Spinal cord (tissue), 10 donors: ENCODE data around the gene SUN2. TPM values are rescaled to one million over a fixed set of nuclear protein-coding genes. Genes with fewer than 3 reads are reported as not detected.

Experiments
- DNase-seq, 6 donors: peaks; one replicate each; pipeline versions ENCODE4 v3.0.0 to v3.0.0-alpha.2; 2013 to 2015; ENCODE audit warnings: low spot score in 6 of 6, low read depth in 4 of 6
- H3K27ac ChIP-seq: one replicate; pipeline ENCODE4 v1.5.1; 2013; ENCODE audit warnings: low read depth, low read length, control low read depth
- H3K27me3 ChIP-seq: one replicate; pipeline ENCODE4 v1.6.1; 2013; ENCODE audit warnings: low read length; ENCODE audit not compliant: control insufficient read depth, insufficient read depth
- H3K36me3 ChIP-seq: one replicate; pipeline ENCODE4 v1.6.1; 2013; ENCODE audit warnings: low read length; ENCODE audit not compliant: control insufficient read depth, insufficient read depth
- H3K4me1 ChIP-seq: one replicate; pipeline ENCODE4 v1.6.1; 2013; ENCODE audit warnings: low read length; ENCODE audit not compliant: control insufficient read depth, insufficient read depth
- H3K4me3 ChIP-seq: one replicate; pipeline ENCODE4 v1.5.1; 2013; ENCODE audit warnings: low read depth, low read length, control low read depth
- H3K9me3 ChIP-seq: one replicate; pipeline ENCODE4 v1.6.1; 2013; ENCODE audit warnings: low read length; ENCODE audit not compliant: control insufficient read depth, insufficient read depth
- WGBS: methylation state at CpG from one replicate; pipeline ENCODE4 v1.1.5; 2013; ENCODE audit warnings: missing lambda C conversion rate; ENCODE audit not compliant: insufficient coverage; 5-methylcytosine and 5-hydroxymethylcytosine counted together
- polyA plus RNA-seq, 2 donors: library from polyadenylated mRNA; unstranded; fragments of 120-200 nt; gene quantifications; one replicate each; pipeline ENCODE4 v1.2.1, GENCODE V29; 2013; ENCODE audit not compliant: insufficient read length in 2 of 2
- total RNA-seq, 2 donors: library from RNA; depleted of rRNA in 1 of 2; stranded (reverse); fragments of 120-200 nt in 1 of 2; fragments of >200 nt in 1 of 2; gene quantifications; one replicate each; pipeline versions ENCODE4 v1.2.3 to v1.2.4, GENCODE V29; 2013 to 2014
- donor health status: healthy.

SUN2 gene
- total and polyA plus RNA-seq, 4 donors: 33.2 to 66.9 (median 46.0) TPM

- H3K4me1 ChIP-seq: peaks cover 35% of the 10 kb centered on the region
- H3K9me3 ChIP-seq: no peaks in the 10 kb centered on the region
- no peak for DNase-seq
- H3K36me3 ChIP-seq: peaks cover 98% of the 10 kb centered on the region
- 84% methylated on average over 3 of the region's 6 CpGs for WGBS
- H3K27me3 ChIP-seq: no peaks in the 10 kb centered on the region
- H3K4me3 ChIP-seq: no peak overlapping the region
- no peak overlapping the region for H3K27ac ChIP-seq
Measured at GRCh38 chr22:38731703-38732161, 24.1 kb downstream of the SUN2 start.

GRCh38 chr22:38730411-38730871 is 25.4 kb downstream of the SUN2 start:
- H3K27me3 ChIP-seq: no peaks in the 10 kb centered on the region
- H3K36me3 ChIP-seq: peaks cover 98% of the 10 kb centered on the region
- no peak for DNase-seq
- H3K4me3 ChIP-seq: no peak overlapping the region
- 93% methylated on average over 9 of the region's 13 CpGs for WGBS
- peaks cover 35% of the 10 kb centered on the region for H3K4me1 ChIP-seq
- no peak overlapping the region for H3K27ac ChIP-seq
- H3K9me3 ChIP-seq: no peaks in the 10 kb centered on the region

GRCh38 chr22:38729946-38730345 is 25.9 kb downstream of the SUN2 start:
- no peak for DNase-seq
- Histone ChIP-seq H3K36me3 (peaks cover 97% of the 10 kb centered on the region), H3K27ac (no peak overlapping the region), H3K4me1 (peaks cover 35% of the 10 kb centered on the region), H3K27me3 (no peaks in the 10 kb centered on the region), H3K9me3 (no peaks in the 10 kb centered on the region), H3K4me3 (no peak overlapping the region)
- 75% methylated on average over 4 of the region's 6 CpGs for WGBS

DNA sequence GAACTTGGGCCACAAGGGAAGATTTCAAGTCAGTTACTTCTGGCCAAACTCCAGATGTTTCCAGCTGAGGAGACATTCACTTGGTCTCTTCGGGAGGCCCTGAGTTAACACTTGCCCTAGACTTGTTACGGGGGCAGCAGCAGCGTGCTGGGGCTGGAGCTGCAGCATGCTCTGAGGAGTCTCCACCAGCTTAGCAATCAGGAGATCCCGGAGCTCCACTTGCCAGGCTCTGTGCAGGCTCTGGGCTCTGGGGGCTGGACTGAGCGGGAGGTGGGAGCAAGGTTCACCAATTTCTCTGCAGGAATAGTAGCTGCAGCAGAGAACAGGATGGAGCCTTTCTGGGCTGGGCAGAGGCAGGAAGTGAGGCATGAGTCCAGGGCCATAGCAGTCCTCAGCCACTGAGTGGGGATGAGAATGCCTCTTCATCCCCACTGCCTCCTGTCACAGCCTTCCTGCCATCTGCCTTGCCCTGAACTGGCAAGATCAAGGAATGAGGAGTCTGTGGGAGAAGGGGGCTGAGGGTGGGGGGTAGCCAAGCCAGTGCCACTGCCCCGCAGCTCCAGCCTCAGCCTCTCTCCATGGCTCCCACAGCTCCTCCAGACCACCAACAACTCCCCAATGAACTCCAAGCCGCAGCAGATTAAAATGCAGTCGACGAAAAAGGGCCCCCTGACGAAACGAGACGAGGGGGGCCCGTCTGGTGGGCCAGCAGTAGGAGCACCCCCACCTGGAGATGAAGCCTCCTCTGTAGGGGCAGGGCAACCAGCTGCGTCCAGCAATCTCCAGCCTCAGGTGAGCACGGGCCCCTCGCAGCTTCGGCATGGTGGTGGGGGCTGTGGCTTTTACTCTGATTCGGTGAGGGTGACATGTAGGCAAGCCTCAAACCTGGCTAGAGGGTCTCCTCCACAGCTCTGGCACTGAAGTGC is 26.7 kb downstream of the SUN2 start:
- H3K27ac ChIP-seq: no peak overlapping the region
- peaks cover 92% of the 10 kb centered on the region for H3K36me3 ChIP-seq
- peaks cover 31% of the 10 kb centered on the region for H3K4me1 ChIP-seq
- no peak overlapping the region for H3K4me3 ChIP-seq
- no peaks in the 10 kb centered on the region for H3K27me3 ChIP-seq
- peak in 1 of 6 donors; percentile 51 for DNase-seq
- WGBS: 80% methylated on average over 13 of the region's 18 CpGs
- no peaks in the 10 kb centered on the region for H3K9me3 ChIP-seq

DNA sequence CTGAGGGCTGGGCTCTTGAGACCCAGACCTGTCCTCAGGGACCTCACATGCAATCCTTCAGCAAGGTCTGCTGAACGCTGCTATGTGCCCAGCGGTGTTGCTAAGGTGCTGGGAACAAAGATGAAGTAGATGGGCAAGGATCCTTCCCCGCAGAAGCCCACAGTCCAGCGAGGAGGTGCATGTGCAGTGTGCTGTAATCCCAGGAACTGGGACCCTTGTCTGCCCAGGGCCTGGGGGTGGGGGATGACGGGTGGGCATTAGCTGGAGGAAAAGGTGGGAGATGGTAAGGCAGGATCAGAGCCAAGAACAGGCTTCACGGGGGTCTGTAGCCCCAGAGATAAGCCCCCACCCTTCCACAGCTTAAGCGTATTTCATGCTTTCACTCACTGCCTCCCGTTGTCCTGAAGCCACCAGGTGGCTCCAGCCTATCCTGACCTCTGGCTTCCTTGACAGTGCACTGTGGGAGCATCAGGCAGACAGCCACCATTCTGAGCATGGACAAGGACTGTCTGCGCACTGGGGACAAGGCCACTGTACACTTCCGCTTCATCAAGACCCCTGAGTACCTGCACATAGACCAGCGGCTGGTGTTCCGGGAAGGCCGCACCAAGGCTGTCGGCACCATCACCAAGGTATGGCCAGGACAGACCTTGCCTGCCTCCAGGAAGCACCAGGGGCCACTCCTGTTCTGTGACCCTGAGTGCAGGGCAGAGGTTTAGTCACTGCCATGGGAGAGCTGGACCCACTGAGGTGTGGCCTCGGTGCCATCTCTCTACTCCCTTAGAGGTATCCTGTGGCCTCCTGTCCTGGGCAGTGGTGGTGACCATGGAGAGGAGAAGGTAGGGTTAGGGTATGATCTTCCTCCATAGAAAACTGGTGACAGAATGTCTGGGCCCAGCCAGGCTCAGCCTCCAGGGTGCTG is 28.0 kb downstream of the SUN2 start:
- Histone ChIP-seq H3K9me3 (no peaks in the 10 kb centered on the region), H3K4me1 (peaks cover 18% of the 10 kb centered on the region), H3K27ac (no peak overlapping the region), H3K4me3 (no peak overlapping the region), H3K36me3 (peaks cover 86% of the 10 kb centered on the region), H3K27me3 (no peaks in the 10 kb centered on the region)
- DNase-seq: no peak
- 96% methylated on average over 12 of the region's 15 CpGs for WGBS

- Histone ChIP-seq H3K4me1 (peaks cover 12% of the 10 kb centered on the region), H3K27me3 (no peaks in the 10 kb centered on the region), H3K36me3 (peaks cover 82% of the 10 kb centered on the region), H3K9me3 (no peaks in the 10 kb centered on the region), H3K4me3 (no peak overlapping the region), H3K27ac (no peak overlapping the region)
- no peak for DNase-seq
- 95% methylated on average over 11 of the region's 12 CpGs for WGBS
Measured at GRCh38 chr22:38727123-38727522, 28.7 kb downstream of the SUN2 start.

GRCh38 chr22:38725900-38726655 is 29.7 kb downstream of the SUN2 start:
- Histone ChIP-seq H3K27ac (no peak overlapping the region), H3K9me3 (no peaks in the 10 kb centered on the region), H3K36me3 (peaks cover 79% of the 10 kb centered on the region), H3K27me3 (no peaks in the 10 kb centered on the region), H3K4me3 (no peak overlapping the region), H3K4me1 (peaks cover 9% of the 10 kb centered on the region)
- WGBS: 98% methylated on average over 15 of the region's 18 CpGs
- DNase-seq: no peak

GRCh38 chr22:38724926-38725571 is 30.7 kb downstream of the SUN2 start:
- H3K27ac ChIP-seq: no peak overlapping the region
- WGBS: 61% methylated on average over 3 of the region's 3 CpGs

More at GRCh38 chr22:38724926-38725571, 30.7 kb downstream of the SUN2 start:
- peaks cover 9% of the 10 kb centered on the region for H3K4me1 ChIP-seq
- no peak overlapping the region for H3K4me3 ChIP-seq
- H3K36me3 ChIP-seq: peaks cover 74% of the 10 kb centered on the region
- H3K27me3 ChIP-seq: no peaks in the 10 kb centered on the region
- H3K9me3 ChIP-seq: no peaks in the 10 kb centered on the region
- no peak for DNase-seq
